HL-60 (cell line): Measurements from ENCODE around the gene B3GAT2.
"Not testable (repeated sequence)": the region's sequence is repeated elsewhere in the genome, so short reads cannot be mapped to it uniquely, and the experiment has no call there.

ENCODE experiments used
- DNase-seq, 2 experiments: peaks; one replicate each; pipeline ENCODE4 v3.0.0-alpha.2; 2010 to 2020; ENCODE audit warnings: low read depth in 1 of 2, low spot score in 1 of 2
- H3K27ac ChIP-seq: fragments of 250-450 bp; sonication (Bioruptor Pico); replicated peaks from 2 replicates; pipeline ENCODE4 v1.5.1; 2020; ENCODE audit warnings: mild to moderate bottlenecking, moderate library complexity
- H3K27me3 ChIP-seq: fragments of 250-450 bp; sonication (Bioruptor Pico); 2 replicates; pipeline ENCODE4 v1.5.1; 2021; ENCODE audit warnings: mild to moderate bottlenecking, moderate library complexity; ENCODE audit not compliant: insufficient read depth, poor library complexity, severe bottlenecking
- H3K4me3 ChIP-seq: replicated peaks from 2 replicates; pipeline ENCODE4 v1.5.1; 2011; ENCODE audit warnings: mild to moderate bottlenecking, control low read depth, low read length; ENCODE audit not compliant: insufficient read depth
- GABPA ChIP-seq: IDR thresholded peaks from 2 replicates; pipeline ENCODE4 v1.6.1; 2012; ENCODE audit warnings: low read depth
- POLR2AphosphoS5 ChIP-seq: IDR thresholded peaks from 2 replicates; pipeline ENCODE4 v1.6.1; 2012; ENCODE audit warnings: low read depth
- SPI1 ChIP-seq: IDR thresholded peaks from 2 replicates; pipeline ENCODE4 v1.6.1; 2012; ENCODE audit warnings: low read depth, mild to moderate bottlenecking, borderline replicate concordance
- TF ChIP-seq, protein P1 (sequence below): IDR thresholded peaks from one replicate; pipeline ENCODE4 v1.5.1; 2011; ENCODE audit warnings: low read length, control low read depth, inconsistent platforms; ENCODE audit not compliant: insufficient read depth
- TF ChIP-seq, protein P2 (sequence below): IDR thresholded peaks from 2 replicates; pipeline ENCODE4 v1.6.1; 2012; ENCODE audit warnings: low read depth; ENCODE audit not compliant: insufficient replicate concordance

Gene B3GAT2

DNA sequence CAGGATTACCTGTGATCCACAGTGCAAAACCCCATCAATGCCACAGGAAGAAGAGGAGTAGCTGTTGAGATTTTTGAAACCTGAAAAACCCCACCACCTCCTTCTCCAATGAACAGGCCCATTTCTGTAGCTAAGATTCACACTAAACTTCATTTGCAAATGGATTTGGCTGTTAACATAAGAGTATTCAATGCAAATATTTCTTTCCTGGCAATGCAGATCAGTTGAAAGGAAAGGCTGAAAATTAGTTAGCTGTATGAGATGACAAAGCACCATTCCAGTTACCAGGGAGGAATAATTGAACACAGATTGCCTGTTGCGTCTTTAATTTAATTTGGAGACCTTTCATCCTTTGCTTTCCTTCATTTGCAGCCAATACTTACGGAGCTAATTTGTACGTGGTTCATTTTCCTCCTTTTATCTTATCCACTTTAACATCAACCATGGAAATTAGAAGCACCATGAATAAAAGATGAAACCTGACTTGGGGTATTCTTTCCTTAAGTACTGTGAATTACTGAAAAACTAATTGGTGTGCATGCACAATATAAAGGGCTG, 4.2 kb downstream of the B3GAT2 start:
- Histone ChIP-seq H3K27ac (no peak overlapping the region), H3K4me3 (no peak overlapping the region), H3K27me3 (peaks cover 47% of the 10 kb centered on the region)
- no peak for TF ChIP-seq SPI1
- TF ChIP-seq, protein P1, sequence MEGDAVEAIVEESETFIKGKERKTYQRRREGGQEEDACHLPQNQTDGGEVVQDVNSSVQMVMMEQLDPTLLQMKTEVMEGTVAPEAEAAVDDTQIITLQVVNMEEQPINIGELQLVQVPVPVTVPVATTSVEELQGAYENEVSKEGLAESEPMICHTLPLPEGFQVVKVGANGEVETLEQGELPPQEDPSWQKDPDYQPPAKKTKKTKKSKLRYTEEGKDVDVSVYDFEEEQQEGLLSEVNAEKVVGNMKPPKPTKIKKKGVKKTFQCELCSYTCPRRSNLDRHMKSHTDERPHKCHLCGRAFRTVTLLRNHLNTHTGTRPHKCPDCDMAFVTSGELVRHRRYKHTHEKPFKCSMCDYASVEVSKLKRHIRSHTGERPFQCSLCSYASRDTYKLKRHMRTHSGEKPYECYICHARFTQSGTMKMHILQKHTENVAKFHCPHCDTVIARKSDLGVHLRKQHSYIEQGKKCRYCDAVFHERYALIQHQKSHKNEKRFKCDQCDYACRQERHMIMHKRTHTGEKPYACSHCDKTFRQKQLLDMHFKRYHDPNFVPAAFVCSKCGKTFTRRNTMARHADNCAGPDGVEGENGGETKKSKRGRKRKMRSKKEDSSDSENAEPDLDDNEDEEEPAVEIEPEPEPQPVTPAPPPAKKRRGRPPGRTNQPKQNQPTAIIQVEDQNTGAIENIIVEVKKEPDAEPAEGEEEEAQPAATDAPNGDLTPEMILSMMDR = no peak
- TF ChIP-seq, protein P2, sequence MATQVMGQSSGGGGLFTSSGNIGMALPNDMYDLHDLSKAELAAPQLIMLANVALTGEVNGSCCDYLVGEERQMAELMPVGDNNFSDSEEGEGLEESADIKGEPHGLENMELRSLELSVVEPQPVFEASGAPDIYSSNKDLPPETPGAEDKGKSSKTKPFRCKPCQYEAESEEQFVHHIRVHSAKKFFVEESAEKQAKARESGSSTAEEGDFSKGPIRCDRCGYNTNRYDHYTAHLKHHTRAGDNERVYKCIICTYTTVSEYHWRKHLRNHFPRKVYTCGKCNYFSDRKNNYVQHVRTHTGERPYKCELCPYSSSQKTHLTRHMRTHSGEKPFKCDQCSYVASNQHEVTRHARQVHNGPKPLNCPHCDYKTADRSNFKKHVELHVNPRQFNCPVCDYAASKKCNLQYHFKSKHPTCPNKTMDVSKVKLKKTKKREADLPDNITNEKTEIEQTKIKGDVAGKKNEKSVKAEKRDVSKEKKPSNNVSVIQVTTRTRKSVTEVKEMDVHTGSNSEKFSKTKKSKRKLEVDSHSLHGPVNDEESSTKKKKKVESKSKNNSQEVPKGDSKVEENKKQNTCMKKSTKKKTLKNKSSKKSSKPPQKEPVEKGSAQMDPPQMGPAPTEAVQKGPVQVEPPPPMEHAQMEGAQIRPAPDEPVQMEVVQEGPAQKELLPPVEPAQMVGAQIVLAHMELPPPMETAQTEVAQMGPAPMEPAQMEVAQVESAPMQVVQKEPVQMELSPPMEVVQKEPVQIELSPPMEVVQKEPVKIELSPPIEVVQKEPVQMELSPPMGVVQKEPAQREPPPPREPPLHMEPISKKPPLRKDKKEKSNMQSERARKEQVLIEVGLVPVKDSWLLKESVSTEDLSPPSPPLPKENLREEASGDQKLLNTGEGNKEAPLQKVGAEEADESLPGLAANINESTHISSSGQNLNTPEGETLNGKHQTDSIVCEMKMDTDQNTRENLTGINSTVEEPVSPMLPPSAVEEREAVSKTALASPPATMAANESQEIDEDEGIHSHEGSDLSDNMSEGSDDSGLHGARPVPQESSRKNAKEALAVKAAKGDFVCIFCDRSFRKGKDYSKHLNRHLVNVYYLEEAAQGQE = no peak
- no peak for TF ChIP-seq POLR2AphosphoS5
- no peak for TF ChIP-seq GABPA
- no peak for DNase-seq

DNA sequence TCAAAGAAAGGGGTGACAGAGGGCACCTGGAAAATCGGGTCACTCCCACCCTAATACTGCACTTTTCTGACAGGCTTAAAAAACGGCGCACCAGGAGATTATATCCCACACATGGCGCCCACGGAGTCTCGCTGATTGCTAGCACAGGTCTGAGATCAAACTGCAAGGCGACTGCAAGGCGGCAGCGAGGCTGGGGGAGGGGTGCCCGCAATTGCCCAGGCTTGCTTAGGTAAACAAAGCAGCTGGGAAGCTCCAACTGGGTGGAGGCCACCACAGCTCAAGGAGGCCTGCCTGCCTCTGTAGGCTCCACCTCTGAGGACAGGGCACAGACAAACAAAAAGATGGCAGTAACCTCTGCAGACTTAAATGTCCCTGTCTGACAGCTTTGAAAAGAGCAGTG, 12.5 kb downstream of the B3GAT2 start:
- DNase-seq, H3K27ac ChIP-seq, H3K27me3 ChIP-seq, H3K4me3 ChIP-seq: not testable (repeated sequence)

DNA sequence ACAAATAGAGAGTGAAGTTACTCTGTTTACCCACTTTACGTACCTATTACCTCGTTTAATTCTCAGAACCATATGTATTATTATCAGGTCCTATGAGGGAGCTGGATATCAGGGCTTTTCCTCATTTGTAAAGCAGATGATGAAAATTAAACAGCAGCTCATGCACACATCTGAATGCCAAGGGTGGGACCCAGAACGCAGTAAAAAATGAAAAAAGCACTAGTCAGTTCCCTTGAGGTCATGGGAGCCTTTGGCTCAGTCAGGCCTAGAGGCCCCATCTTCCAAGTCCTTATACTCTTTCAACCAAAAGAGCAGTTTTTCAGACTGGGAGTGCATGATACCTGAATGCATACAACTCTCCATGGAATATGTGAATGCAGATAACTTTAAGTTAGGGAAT, 23.0 kb downstream of the B3GAT2 start:
- Histone ChIP-seq H3K27ac (no peak overlapping the region), H3K4me3 (no peak overlapping the region), H3K27me3 (no peaks in the 10 kb centered on the region)
- no peak for DNase-seq
- TF ChIP-seq GABPA (no peak), SPI1 (no peak), POLR2AphosphoS5 (no peak)
- TF ChIP-seq, protein P1 = no peak
- TF ChIP-seq, protein P2 = no peak

DNA sequence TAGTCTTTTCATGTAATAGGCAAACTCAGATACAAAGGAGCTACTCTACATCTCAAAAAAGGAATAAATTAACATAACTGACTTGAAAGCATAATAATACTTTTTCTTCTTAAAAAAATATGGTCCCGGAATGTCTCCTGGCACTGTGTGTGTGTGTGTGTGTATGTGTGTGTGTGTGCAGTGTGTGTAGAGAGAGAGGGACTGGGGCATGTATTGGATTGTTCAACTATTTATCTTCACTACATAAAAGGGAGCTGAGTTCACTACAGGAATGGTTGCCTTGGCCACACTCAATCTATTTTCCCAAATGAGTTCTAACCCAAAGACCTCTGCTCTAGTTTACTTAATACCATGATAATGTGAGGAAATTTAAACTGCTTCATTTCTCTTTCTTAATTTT, 51.1 kb downstream of the B3GAT2 start:
- Histone ChIP-seq H3K27ac (no peak overlapping the region), H3K4me3 (no peak overlapping the region), H3K27me3 (peaks cover 2% of the 10 kb centered on the region)
- TF ChIP-seq SPI1 (no peak), GABPA (no peak), POLR2AphosphoS5 (no peak)
- TF ChIP-seq, protein P2 = no peak
- TF ChIP-seq, protein P1 = no peak
- no peak for DNase-seq
